Measurements from ENCODE around the gene ECT2L.

ECT2L gene

GRCh38 chr6:138803861-138804260 is 8.0 kb downstream of the ECT2L start:
- no peak for DNase-seq (ENCODE audit: low read depth in 2 of 2)

- peak; percentile 65 to 66 for DNase-seq (ENCODE audit: low read depth in 2 of 2)
Observed at GRCh38 chr6:138805016-138805765, 9.3 kb downstream of the ECT2L start.

- no peak for DNase-seq (ENCODE audit: low read depth in 2 of 2)
Observed at GRCh38 chr6:138806889-138807288, 11.0 kb downstream of the ECT2L start.

- DNase-seq (ENCODE audit: low read depth in 2 of 2) = no peak
Observed at GRCh38 chr6:138809677-138810076, 13.8 kb downstream of the ECT2L start.

DNA sequence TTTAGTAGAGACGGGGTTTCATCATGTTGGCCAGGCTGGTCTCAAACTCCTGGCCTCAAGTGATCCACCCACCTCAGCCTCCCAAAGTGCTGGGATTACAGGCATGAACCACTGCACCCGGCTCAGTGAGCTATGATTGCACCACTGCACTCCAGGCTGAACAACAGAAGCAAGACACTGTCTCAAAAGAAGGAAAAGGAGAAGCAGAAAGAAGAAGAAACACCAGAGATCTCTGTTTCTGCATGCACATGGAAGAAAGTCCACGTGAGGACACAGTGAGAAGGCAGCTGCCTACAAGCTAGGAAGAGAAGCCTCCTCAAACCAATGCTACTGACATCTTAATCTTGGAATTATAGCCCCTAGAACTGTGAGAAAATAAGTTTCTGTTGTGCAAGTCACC is 16.0 kb downstream of the ECT2L start:
- no peak for DNase-seq (ENCODE audit: low read depth in 2 of 2)

GRCh38 chr6:138814179-138814834 is 18.4 kb downstream of the ECT2L start:
- DNase-seq (ENCODE audit: low read depth in 2 of 2) = no peak

DNA sequence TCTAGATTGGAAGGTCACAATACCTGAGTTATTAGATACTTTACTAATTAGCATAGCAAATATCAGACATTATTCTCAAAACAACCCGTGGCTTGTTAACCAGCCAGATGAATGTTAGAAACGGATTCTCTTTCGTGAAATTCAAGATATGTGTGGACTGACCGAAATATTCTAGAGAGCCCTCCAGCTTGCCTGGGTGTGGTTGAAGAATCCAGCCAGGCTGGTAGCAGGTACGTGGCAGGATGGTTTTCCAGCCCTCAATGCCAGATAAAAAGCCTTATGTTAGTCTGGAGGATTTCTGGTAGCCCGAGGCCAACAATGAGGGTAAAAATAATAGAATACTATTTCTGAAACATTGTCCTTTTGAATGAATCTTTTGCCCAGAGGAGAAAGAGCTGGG is 19.3 kb downstream of the ECT2L start:
- no peak for DNase-seq (ENCODE audit: low read depth in 2 of 2)

GRCh38 chr6:138815797-138816528 is 20.1 kb downstream of the ECT2L start:
- peak; percentile 39 to 49 for DNase-seq (ENCODE audit: low read depth in 2 of 2)

- no peak for DNase-seq (ENCODE audit: low read depth in 2 of 2)
Observed at GRCh38 chr6:138817799-138818198, 21.9 kb downstream of the ECT2L start.

GRCh38 chr6:138818496-138819194 is 22.8 kb downstream of the ECT2L start:
- DNase-seq (ENCODE audit: low read depth in 2 of 2) = no peak

DNA sequence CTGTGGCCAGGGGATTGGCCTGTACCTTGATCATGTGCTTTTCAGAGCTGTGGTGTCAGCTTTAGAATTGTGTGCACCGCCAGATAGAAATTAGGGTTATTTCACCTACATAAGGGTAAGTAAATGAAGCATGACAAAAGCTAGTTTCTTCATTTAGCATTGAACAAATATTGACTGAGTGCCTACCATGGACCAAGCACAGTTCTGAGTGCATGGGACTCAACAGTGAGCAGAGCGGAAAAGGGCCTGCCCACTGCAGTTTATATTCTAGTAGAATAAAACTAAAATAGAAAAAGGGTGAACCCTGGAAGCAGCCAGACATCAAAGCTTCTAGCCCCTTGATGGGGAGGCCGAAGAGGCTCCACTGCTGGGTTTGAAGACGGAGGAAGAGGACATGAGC is 25.6 kb downstream of the ECT2L start:
- DNase-seq (ENCODE audit: low read depth in 2 of 2) = no peak

GRCh38 chr6:138824482-138825144 is 28.7 kb downstream of the ECT2L start:
- DNase-seq (ENCODE audit: low read depth in 2 of 2) = no peak

GRCh38 chr6:138830248-138830647 is 34.4 kb downstream of the ECT2L start:
- no peak for DNase-seq (ENCODE audit: low read depth in 2 of 2)

DNA sequence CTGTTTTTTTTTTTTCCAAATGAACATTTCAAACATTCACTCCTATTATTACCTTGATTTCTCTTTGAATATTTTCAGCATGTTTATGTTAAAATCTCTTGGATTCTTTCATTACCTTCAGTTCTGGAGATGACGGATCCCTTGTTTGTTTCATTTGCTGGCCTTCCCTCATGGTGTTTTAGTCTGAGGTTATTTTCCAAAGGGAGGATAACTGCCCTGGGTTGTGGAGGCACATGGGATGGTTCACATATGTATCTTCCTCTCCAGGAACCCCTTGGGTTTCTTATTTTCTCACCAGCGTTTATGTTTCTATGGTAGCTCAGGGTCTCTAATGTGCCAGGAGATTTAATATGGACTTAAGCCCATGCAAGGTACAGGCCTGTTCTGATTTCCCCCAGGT is 36.3 kb downstream of the ECT2L start:
- DNase-seq (ENCODE audit: low read depth in 2 of 2) = no peak

DNA sequence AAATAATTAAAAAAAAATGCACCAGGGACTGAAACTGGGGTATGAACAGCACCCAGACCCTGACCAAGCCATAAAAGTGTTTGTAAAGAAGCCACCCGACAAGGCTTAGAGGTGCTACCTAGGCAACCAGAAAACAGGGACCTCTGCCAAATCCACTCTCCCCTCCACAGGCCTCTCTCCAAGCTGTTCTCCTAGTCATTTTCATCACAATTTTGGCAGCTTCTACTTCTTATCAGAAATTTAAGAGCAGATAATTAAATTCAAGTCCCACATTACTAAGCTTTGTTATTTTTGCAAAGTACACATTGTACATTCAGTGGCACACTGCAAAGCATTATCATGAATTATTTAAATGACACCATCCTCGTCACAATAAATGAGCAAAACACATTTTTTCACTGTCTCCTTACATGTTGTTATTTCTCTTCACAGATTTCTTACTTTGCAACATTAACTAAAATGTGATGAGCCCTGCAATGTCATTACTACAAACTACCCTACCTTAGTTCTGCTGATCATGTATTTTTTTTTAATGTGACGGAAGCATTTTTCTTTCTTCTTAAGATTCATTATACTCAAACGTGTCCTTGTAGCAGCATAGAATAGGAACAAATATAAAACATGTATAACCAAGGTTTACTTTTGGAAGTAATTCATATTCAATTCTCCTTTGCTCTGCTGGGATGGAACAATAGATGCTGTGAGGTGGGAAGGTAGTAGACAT is 38.1 kb downstream of the ECT2L start:
- DNase-seq (ENCODE audit: low read depth in 2 of 2) = no peak

GRCh38 chr6:138837246-138837645 is 41.4 kb downstream of the ECT2L start:
- DNase-seq (ENCODE audit: low read depth in 2 of 2) = no peak

- DNase-seq (ENCODE audit: low read depth in 2 of 2) = peak; percentile 40 to 44
Observed at GRCh38 chr6:138844192-138844591, 48.3 kb downstream of the ECT2L start.

GRCh38 chr6:138847884-138848283 is 52.0 kb downstream of the ECT2L start:
- no peak for DNase-seq (ENCODE audit: low read depth in 2 of 2)

DNA sequence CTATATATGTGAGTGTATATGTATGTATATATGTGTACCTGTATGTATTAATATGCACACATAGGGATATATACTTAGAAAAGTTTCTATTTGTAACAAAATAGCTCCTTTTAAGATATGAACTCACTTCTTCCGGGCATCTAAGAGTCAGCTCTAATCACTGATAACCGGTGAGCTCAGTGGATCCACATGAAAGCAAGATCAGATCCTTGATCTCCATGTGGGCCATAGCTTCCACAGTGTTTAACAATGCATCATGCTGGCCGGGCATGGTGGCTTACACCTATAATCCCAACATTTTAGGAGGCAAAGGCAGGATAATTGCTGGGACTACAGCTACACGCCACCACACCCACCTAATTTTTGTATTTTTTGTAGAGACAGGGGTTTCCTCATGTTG is 52.6 kb downstream of the ECT2L start:
- no peak for DNase-seq (ENCODE audit: low read depth in 2 of 2)

DNA sequence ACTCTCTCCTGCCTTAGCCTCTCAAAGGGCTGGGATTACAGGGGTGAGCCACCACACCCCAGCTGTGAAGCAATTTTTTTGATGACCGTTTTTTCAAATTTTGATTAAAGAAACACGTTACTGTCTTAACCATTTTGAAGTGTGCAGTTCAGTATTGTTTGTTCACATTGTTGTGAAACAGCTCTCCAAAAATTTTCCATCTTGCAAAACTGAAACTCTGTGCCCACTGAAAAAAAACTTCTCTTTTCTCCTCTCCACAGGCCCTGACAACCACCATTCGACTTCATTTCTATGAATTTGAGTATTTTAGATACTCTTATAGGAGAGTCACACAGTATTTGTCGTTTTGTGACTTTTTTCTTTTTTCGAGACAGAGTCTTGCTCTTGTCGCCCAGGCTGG is 53.9 kb downstream of the ECT2L start:
- no peak for DNase-seq (ENCODE audit: low read depth in 2 of 2)

DNA sequence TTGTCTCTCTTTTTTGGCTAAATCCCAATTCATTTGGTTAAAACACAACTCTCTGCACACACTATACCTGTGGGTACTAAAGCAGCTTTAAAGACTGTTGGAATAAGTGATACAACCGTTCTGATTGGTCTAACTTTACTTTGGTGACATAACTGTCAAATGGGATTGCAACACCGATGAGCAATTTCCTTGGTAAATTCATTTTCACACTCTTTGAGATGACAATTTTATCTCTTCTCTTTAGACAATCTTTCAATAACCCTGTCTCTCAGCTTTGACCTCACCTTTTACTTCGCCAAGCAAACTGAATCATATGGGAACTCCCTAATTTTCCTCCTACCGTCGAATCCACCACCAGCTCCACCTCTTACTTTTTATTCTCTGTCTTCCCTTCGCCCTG is 60.8 kb downstream of the ECT2L start:
- no peak for DNase-seq (ENCODE audit: low read depth in 2 of 2)
